Neural progenitor cell (in vitro differentiated cells): ENCODE results near the gene GHR. TPM values are rescaled to one million over a fixed set of nuclear protein-coding genes. Genes with fewer than 3 reads are reported as not detected.

Experiments
- DNase-seq: peaks from one replicate; pipeline ENCODE4 v3.0.0-alpha.2; 2016; ENCODE audit warnings: low spot score
- H2AFZ ChIP-seq: fragments of 200-600 bp; sonication (generic); replicated peaks from 2 replicates; pipeline ENCODE4 v1.6.1; 2016; ENCODE audit warnings: antibody characterized with exemption
- H3F3A ChIP-seq: fragments of 200-600 bp; sonication (generic); 2 replicates; pipeline ENCODE4 v1.6.1; 2016; ENCODE audit warnings: antibody characterized with exemption, low read depth
- H3K27ac ChIP-seq: fragments of 200-600 bp; sonication (generic); 2 replicates; pipeline ENCODE4 v1.5.1; 2016; ENCODE audit warnings: mild to moderate bottlenecking
- H3K27me3 ChIP-seq: fragments of 200-600 bp; sonication (generic); 2 replicates; pipeline ENCODE4 v1.6.1; 2016; ENCODE audit warnings: mild to moderate bottlenecking, moderate library complexity
- H3K36me3 ChIP-seq: fragments of 200-600 bp; sonication (generic); 2 replicates; pipeline ENCODE4 v1.5.1; 2016
- H3K4me1 ChIP-seq: fragments of 200-600 bp; sonication (generic); 2 replicates; pipeline ENCODE4 v1.6.1; 2016; ENCODE audit warnings: mixed run types
- H3K4me2 ChIP-seq: fragments of 200-600 bp; sonication (generic); 2 replicates; pipeline ENCODE4 v1.6.1; 2016
- H3K4me3 ChIP-seq: fragments of 200-600 bp; sonication (generic); 2 replicates; pipeline ENCODE4 v1.5.1; 2016
- H3K79me2 ChIP-seq: fragments of 200-600 bp; sonication (generic); 2 replicates; pipeline ENCODE4 v1.6.1; 2016; ENCODE audit warnings: low read depth
- H3K9ac ChIP-seq: fragments of 200-600 bp; sonication (generic); 2 replicates; pipeline ENCODE4 v1.6.1; 2016
- H3K9me3 ChIP-seq: fragments of 200-600 bp; sonication (generic); 2 replicates; pipeline ENCODE4 v1.5.1; 2016; ENCODE audit warnings: low read depth
- H4K20me1 ChIP-seq: fragments of 200-600 bp; sonication (generic); 2 replicates; pipeline ENCODE4 v1.6.1; 2016; ENCODE audit warnings: low read depth
- H3K27ac Mint-ChIP-seq: 3 replicates; pipeline ENCODE4 v1.8.0; 2021; ENCODE audit warnings: mixed read lengths
- H3K27me3 Mint-ChIP-seq: 2 replicates; pipeline ENCODE4 v1.8.0; 2022; ENCODE audit warnings: low read depth, mild to moderate bottlenecking, inconsistent platforms, moderate library complexity, mixed read lengths; ENCODE audit not compliant: insufficient read depth
- H3K36me3 Mint-ChIP-seq: 3 replicates; pipeline ENCODE4 v1.8.0; 2021; ENCODE audit warnings: mixed read lengths
- H3K4me1 Mint-ChIP-seq: 3 replicates; pipeline ENCODE4 v1.8.0; 2021; ENCODE audit warnings: mixed read lengths
- H3K4me3 Mint-ChIP-seq: 3 replicates; pipeline ENCODE4 v1.8.0; 2021; ENCODE audit warnings: mild to moderate bottlenecking, moderate library complexity, mixed read lengths
- H3K9me3 Mint-ChIP-seq: 3 replicates; pipeline ENCODE4 v1.8.0; 2020; ENCODE audit warnings: mixed read lengths
- CTCF ChIP-seq: fragments of 200-600 bp; sonication (generic); IDR thresholded peaks from 2 replicates; pipeline ENCODE4 v1.5.1; 2017; ENCODE audit warnings: antibody characterized with exemption, mild to moderate bottlenecking
- EZH2 ChIP-seq: fragments of 200-600 bp; sonication (generic); IDR thresholded peaks from 2 replicates; pipeline ENCODE4 v1.6.1; 2017; ENCODE audit warnings: antibody characterized with exemption, mild to moderate bottlenecking, moderate library complexity
- EZH2phosphoT487 ChIP-seq: fragments of 200-600 bp; sonication (generic); IDR thresholded peaks from 2 replicates; pipeline ENCODE4 v1.6.1; 2017; ENCODE audit warnings: antibody characterized with exemption
- total RNA-seq: library from RNA; depleted of rRNA; stranded (reverse); fragments of >200 nt; gene quantifications from 2 replicates; pipeline ENCODE4 v1.2.3, GENCODE V29; 2015; ENCODE audit warnings: low replicate concordance

The GHR gene
- total RNA-seq, 1 donor from 2014 or later, result 0.07 TPM

GRCh38 chr5:42621662-42622061, 198.4 kb downstream of the GHR start:
- Mint-ChIP-seq H3K4me1 (no peaks in the 10 kb centered on the region), H3K4me3 (no peak overlapping the region), H3K36me3 (no peaks in the 10 kb centered on the region), H3K27me3 (no peaks in the 10 kb centered on the region), H3K27ac (no peak overlapping the region), H3K9me3 (no peaks in the 10 kb centered on the region)
- no peak overlapping the region for H3K9ac ChIP-seq
- no peak for DNase-seq
- no peaks in the 10 kb centered on the region for H3K4me1 ChIP-seq
- H3K4me2 ChIP-seq, result no peak overlapping the region
- no peak for TF ChIP-seq EZH2
- TF ChIP-seq EZH2phosphoT487, result no peak
- no peak for TF ChIP-seq CTCF
- no peak overlapping the region for H3K4me3 ChIP-seq
- H3F3A ChIP-seq, result no peaks in the 10 kb centered on the region
- H3K36me3 ChIP-seq, result no peaks in the 10 kb centered on the region
- H2AFZ ChIP-seq, result no peak overlapping the region
- no peak overlapping the region for H3K27ac ChIP-seq
- H3K9me3 ChIP-seq, result no peaks in the 10 kb centered on the region
- no peaks in the 10 kb centered on the region for H3K79me2 ChIP-seq
- H4K20me1 ChIP-seq, result no peaks in the 10 kb centered on the region
- no peaks in the 10 kb centered on the region for H3K27me3 ChIP-seq

GRCh38 chr5:42624912-42625311, 201.7 kb downstream of the GHR start:
- Histone ChIP-seq H3K4me1 (peaks cover 1% of the 10 kb centered on the region), H3K9ac (no peak overlapping the region), H3K36me3 (no peaks in the 10 kb centered on the region), H3K79me2 (no peaks in the 10 kb centered on the region), H3K27me3 (no peaks in the 10 kb centered on the region), H3K4me2 (no peak overlapping the region), H3F3A (no peaks in the 10 kb centered on the region), H3K9me3 (no peaks in the 10 kb centered on the region), H3K27ac (no peak overlapping the region), H2AFZ (no peak overlapping the region), H4K20me1 (no peaks in the 10 kb centered on the region), H3K4me3 (no peak overlapping the region)
- H3K4me3 Mint-ChIP-seq, result no peak overlapping the region
- H3K36me3 Mint-ChIP-seq, result no peaks in the 10 kb centered on the region
- H3K4me1 Mint-ChIP-seq, result peaks cover 2% of the 10 kb centered on the region
- H3K27ac Mint-ChIP-seq, result no peak overlapping the region
- no peak for DNase-seq
- peaks cover 2% of the 10 kb centered on the region for H3K27me3 Mint-ChIP-seq
- no peaks in the 10 kb centered on the region for H3K9me3 Mint-ChIP-seq
- no peak for TF ChIP-seq CTCF
- TF ChIP-seq EZH2phosphoT487, result no peak
- no peak for TF ChIP-seq EZH2

GRCh38 chr5:42626462-42626861, 203.2 kb downstream of the GHR start:
- Mint-ChIP-seq H3K36me3 (no peaks in the 10 kb centered on the region), H3K9me3 (no peaks in the 10 kb centered on the region), H3K4me3 (no peak overlapping the region), H3K27ac (no peak overlapping the region), H3K4me1 (peaks cover 5% of the 10 kb centered on the region), H3K27me3 (peaks cover 2% of the 10 kb centered on the region)
- no peak overlapping the region for H3K4me3 ChIP-seq
- no peaks in the 10 kb centered on the region for H3K79me2 ChIP-seq
- no peak overlapping the region for H3K27ac ChIP-seq
- no peaks in the 10 kb centered on the region for H4K20me1 ChIP-seq
- H2AFZ ChIP-seq, result no peak overlapping the region
- no peak for TF ChIP-seq CTCF
- TF ChIP-seq EZH2phosphoT487, result no peak
- no peak for TF ChIP-seq EZH2
- no peaks in the 10 kb centered on the region for H3K27me3 ChIP-seq
- no peaks in the 10 kb centered on the region for H3K36me3 ChIP-seq
- H3K9me3 ChIP-seq, result no peaks in the 10 kb centered on the region
- no peak overlapping the region for H3K9ac ChIP-seq
- no peaks in the 10 kb centered on the region for H3F3A ChIP-seq
- peaks cover 7% of the 10 kb centered on the region for H3K4me1 ChIP-seq
- DNase-seq, result no peak
- H3K4me2 ChIP-seq, result no peak overlapping the region
